Loucy (cell line): ENCODE results near the gene SLC35B1.

Experiments used
- CTCF ChIP-seq: fragments of 200-600 bp; sonication (generic); conservative IDR thresholded peaks from 2 replicates; pipeline ENCODE4 v1.5.1; 2014; ENCODE audit warnings: mild to moderate bottlenecking, antibody characterized with exemption, low read length
- EZH2phosphoT487 ChIP-seq: fragments of 200-600 bp; IDR thresholded peaks from 2 replicates; pipeline ENCODE4 v1.6.1; 2018; ENCODE audit warnings: antibody characterized with exemption, mild to moderate bottlenecking, moderate library complexity, borderline replicate concordance

GRCh38 chr17:49677134-49677932, 30.4 kb downstream of the SLC35B1 start:
- TF ChIP-seq CTCF (no peak), EZH2phosphoT487 (no peak)
